Breast epithelium (tissue), 3 donors: ENCODE data around the gene C9orf152.

Source experiments
- CTCF ChIP-seq, 3 donors: fragments of 450-650 bp; IDR thresholded peaks; one replicate each; pipeline ENCODE4 v1.5.1; 2016 to 2017; ENCODE audit warnings: antibody characterized with exemption in 3 of 3, mild to moderate bottlenecking in 3 of 3, moderate library complexity in 3 of 3
- POLR2A ChIP-seq: fragments of 450-650 bp; IDR thresholded peaks from one replicate; pipeline ENCODE4 v1.6.1; 2016; ENCODE audit warnings: antibody characterized with exemption, mild to moderate bottlenecking, moderate library complexity

- TF ChIP-seq CTCF (IDR thresholded peaks at IDR 0.05) = no peak
- no peak for TF ChIP-seq POLR2A
These were observed 47.1 kb upstream of the C9orf152 start for GRCh38 chr9:110255034-110255462.
